HepG2 (cell line): ENCODE measurements around the gene SPATA12. TPM values are rescaled to one million over a fixed set of nuclear protein-coding genes. Genes with fewer than 3 reads are reported as not detected.

Experiments used
- ATAC-seq: fragments of 200-7000 bp; cut with Tn5 transposase; 3 replicates; pipeline ENCODE4 v1.9.1; 2020; ENCODE audit warnings: mild to moderate bottlenecking, moderate library complexity
- BruUV-seq: library from RNA; stranded (reverse); fragments of 400-500 nt; replicated peaks from 2 replicates; lab custom pipeline; 2021; lab: Mats Ljungman, UMichigan
- CTCF ChIA-PET: fragments of 300-600 bp; formaldehyde crosslinking; extraction: SDS; loops from one replicate; lab custom pipeline; 2021; ENCODE audit warnings: low total read pairs, inconsistent platforms, low intra/inter-chr PET ratio; lab: Yijun Ruan, JAX
- POLR2A ChIA-PET: fragments of 350-600 bp; sonication (Branson Sonifier 250); formaldehyde crosslinking; loops from one replicate; lab custom pipeline; 2020; ENCODE audit warnings: antibody characterized with exemption, inconsistent platforms; lab: Yijun Ruan, JAX
- DNase-seq: peaks from one replicate; pipeline ENCODE4 v3.0.0-alpha.2; 2015; ENCODE audit warnings: low spot score
- FAIRE-seq: peaks from 3 replicates; lab custom pipeline; 2011; peaks lifted over from hg19 to GRCh38; lab: Jason Lieb, UNC
- H2AFZ ChIP-seq: one replicate; pipeline ENCODE4 v1.6.1; 2011; ENCODE audit warnings: low read length, inconsistent platforms
- H3K27ac ChIP-seq: fragments of 300-600 bp; 3 replicates; pipeline ENCODE4 v1.8.0; 2011; ENCODE audit warnings: mixed run types, mild to moderate bottlenecking, mixed read lengths, low read length, inconsistent platforms; ENCODE audit not compliant: insufficient read depth; ENCODE audit errors: extremely low read length
- H3K27me3 ChIP-seq, 2 experiments: fragments of 200-600 bp in 1 of 2; 2 replicates in 1 of 2; 3 replicates in 1 of 2; pipeline versions ENCODE4 v1.6.0 to v1.8.0; 2011; ENCODE audit warnings: low read length in 2 of 2, mild to moderate bottlenecking in 2 of 2, moderate library complexity in 2 of 2, inconsistent platforms in 1 of 2; ENCODE audit not compliant: insufficient read depth in 2 of 2, control insufficient read depth in 1 of 2
- H3K36me3 ChIP-seq, 2 experiments: fragments of 200-600 bp in 1 of 2; replicated peaks in 1 of 2; 2 replicates in 1 of 2; 3 replicates in 1 of 2; pipeline versions ENCODE4 v1.5.1 to v1.8.0; 2011; ENCODE audit warnings: low read length in 2 of 2, inconsistent platforms in 1 of 2; ENCODE audit not compliant: insufficient read depth in 2 of 2, control insufficient read depth in 1 of 2
- H3K4me1 ChIP-seq: 2 replicates; pipeline ENCODE4 v1.5.1; 2012; ENCODE audit warnings: low read length, inconsistent platforms; ENCODE audit not compliant: insufficient read depth
- H3K4me2 ChIP-seq: 2 replicates; pipeline ENCODE4 v1.6.0; 2011; ENCODE audit warnings: low read depth, low read length, inconsistent platforms
- H3K4me3 ChIP-seq, 3 experiments: fragments of 200-600 bp in 1 of 3; sonication (generic), shearing (Covaris generic) in 1 of 3; replicated peaks in 1 of 3; 2 replicates each; pipeline ENCODE4 v1.5.1; 2011 to 2016; ENCODE audit warnings: low read length in 3 of 3, inconsistent platforms in 2 of 3, low read depth in 2 of 3, mild to moderate bottlenecking in 2 of 3, control low read depth in 1 of 3, mixed read lengths in 1 of 3; ENCODE audit not compliant: insufficient read depth in 1 of 3
- H3K79me2 ChIP-seq: one replicate; pipeline ENCODE4 v1.6.1; 2011; ENCODE audit warnings: low read length, inconsistent platforms; ENCODE audit not compliant: insufficient read depth
- H3K9ac ChIP-seq: 2 replicates; pipeline ENCODE4 v1.6.0; 2011; ENCODE audit warnings: mild to moderate bottlenecking, low read depth, low read length, inconsistent platforms; ENCODE audit not compliant: insufficient read depth
- H3K9me3 ChIP-seq: 2 replicates; pipeline ENCODE4 v1.5.1; 2012; ENCODE audit warnings: mild to moderate bottlenecking, low read length
- H4K20me1 ChIP-seq: 2 replicates; pipeline ENCODE4 v1.6.0; 2011; ENCODE audit warnings: inconsistent platforms, mild to moderate bottlenecking, low read length, moderate library complexity; ENCODE audit not compliant: insufficient read depth
- HNF4A ChIP-seq: sonication (generic); formaldehyde crosslinking; IDR thresholded peaks from 2 replicates; pipeline ENCODE4 v1.4.0; 2020; ENCODE audit warnings: missing genetic modification reagents
- MAFF ChIP-seq: IDR thresholded peaks from 2 replicates; pipeline ENCODE4 v1.6.1; 2011; ENCODE audit warnings: low read depth, low read length, improper control_type of control experiment
- MAFK ChIP-seq, 2 experiments: IDR thresholded peaks in 1 of 2; conservative IDR thresholded peaks in 1 of 2; 2 replicates each; pipeline ENCODE4 v1.6.1; 2011; ENCODE audit warnings: improper control_type of control experiment in 2 of 2, low read length in 2 of 2
- RFX1 ChIP-seq: fragments of 450-650 bp; IDR thresholded peaks from 2 replicates; pipeline ENCODE4 v1.6.1; 2017
- SAP130 ChIP-seq: IDR thresholded peaks from 2 replicates; pipeline ENCODE4 v1.6.1; 2016; ENCODE audit warnings: low read depth
- TEAD3 ChIP-seq: optimal IDR thresholded peaks from 2 replicates; pipeline ENCODE3; 2016; ENCODE audit warnings: borderline replicate concordance
- ZFP91 ChIP-seq: sonication (generic); formaldehyde crosslinking; IDR thresholded peaks from 2 replicates; pipeline ENCODE4 v1.9.0; 2022; ENCODE audit warnings: missing genetic modification reagents, mild to moderate bottlenecking, borderline replicate concordance
- ZNF652 ChIP-seq: IDR thresholded peaks from 2 replicates; pipeline ENCODE4 v1.6.1; 2016; ENCODE audit warnings: low read depth, borderline replicate concordance
- WGBS: methylation state at CpG from one replicate; pipeline ENCODE4 v1.1.6; 2017; ENCODE audit warnings: low lambda C conversion rate; 5-methylcytosine and 5-hydroxymethylcytosine counted together
- in situ Hi-C: cut with HindIII; loops from 2 replicates; pipeline ENCODE4 v1.10.0; 2017; ENCODE audit warnings: low pct_unique_long_range_greater_than_20kb; ENCODE audit not compliant: extremely low pct_ligation_motif_present
- intact Hi-C: fragments of 100-400 bp; cut with micrococcal nuclease; formaldehyde crosslinking; loops from one replicate; pipeline ENCODE4 v1.10.0; 2022; ENCODE audit not compliant: unreplicated experiment
- polyA plus RNA-seq, 8 experiments: library from polyadenylated mRNA; depleted of rRNA in 3 of 8; stranded (reverse) in 7 of 8; unstranded in 1 of 8; fragments of >200 nt; fragmentation: Illumina TruSeq in 4 of 8; extraction: Trizol in 4 of 8; gene quantifications; 2 replicates each; pipeline versions ENCODE4 v1.2.1 to v1.2.3, GENCODE V29; 2011 to 2016; ENCODE audit warnings: low read depth in 4 of 8, missing spikeins in 1 of 8, mixed read lengths in 1 of 8; ENCODE audit not compliant: insufficient read depth in 1 of 8
- total RNA-seq, 5 experiments: library from RNA; depleted of rRNA; stranded (reverse); fragments of >200 nt; fragmentation: Illumina TruSeq; extraction: Trizol; gene quantifications; 2 replicates each; pipeline ENCODE4 v1.2.3, GENCODE V29; 2016; ENCODE audit warnings: low read depth in 1 of 5
- TF ChIP-seq, protein P1 (sequence below): sonication (generic); formaldehyde crosslinking; IDR thresholded peaks from 2 replicates; pipeline ENCODE4 v1.5.0; 2020; ENCODE audit warnings: missing genetic modification reagents, mild to moderate bottlenecking, borderline replicate concordance

The SPATA12 gene
- total and polyA plus RNA-seq, 2 of the 13 experiments (the other 11 are each of a cell fraction or from before 2014, with no cell fraction given), result 0.09 to 0.25 TPM

DNA sequence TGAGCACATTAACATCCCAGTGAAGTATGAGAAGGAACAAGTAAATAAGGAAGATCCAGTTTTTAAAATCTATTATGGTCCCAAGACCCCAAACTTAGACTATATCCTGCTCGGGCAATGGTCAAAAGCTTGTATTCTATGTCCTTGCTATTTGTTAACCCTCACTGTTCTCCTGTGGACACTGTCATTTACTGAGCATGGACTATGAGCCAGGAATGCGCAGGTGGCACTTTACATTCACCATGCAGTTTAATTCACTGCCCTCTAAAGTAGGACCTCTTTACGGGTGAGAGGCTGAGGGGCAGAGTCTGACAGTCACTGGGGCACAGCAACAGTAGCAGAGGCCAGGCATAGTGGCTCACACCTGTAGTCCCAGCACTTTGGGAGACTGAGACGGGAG, 28.6 kb downstream of the SPATA12 start:
- TF ChIP-seq SAP130 (CRISPR knock-in tag) (0 out of 2 replicates have a peak, but pooled peaks have one; percentile 14), ZNF652 (CRISPR knock-in tag) (peak; percentile 88), MAFK (conservative IDR thresholded peaks at IDR 0.05 in 1 of 2, IDR thresholded peaks at IDR 0.05 in 1 of 2; ENCODE audit: low read length in 2 of 2) (0 out of 4 replicates have a peak, but pooled peaks have one; percentile 12 to 28), HNF4A (CRISPR knock-in tag) (peak; percentile 47; the same call in 1 of the 2 replicates), MAFF (0 out of 2 replicates have a peak, but pooled peaks have one; percentile 7), TEAD3 (peak; percentile 82), ZFP91 (CRISPR knock-in tag) (0 out of 2 replicates have a peak, but pooled peaks have one; percentile 49), RFX1 (no peak)
- TF ChIP-seq, protein P1, sequence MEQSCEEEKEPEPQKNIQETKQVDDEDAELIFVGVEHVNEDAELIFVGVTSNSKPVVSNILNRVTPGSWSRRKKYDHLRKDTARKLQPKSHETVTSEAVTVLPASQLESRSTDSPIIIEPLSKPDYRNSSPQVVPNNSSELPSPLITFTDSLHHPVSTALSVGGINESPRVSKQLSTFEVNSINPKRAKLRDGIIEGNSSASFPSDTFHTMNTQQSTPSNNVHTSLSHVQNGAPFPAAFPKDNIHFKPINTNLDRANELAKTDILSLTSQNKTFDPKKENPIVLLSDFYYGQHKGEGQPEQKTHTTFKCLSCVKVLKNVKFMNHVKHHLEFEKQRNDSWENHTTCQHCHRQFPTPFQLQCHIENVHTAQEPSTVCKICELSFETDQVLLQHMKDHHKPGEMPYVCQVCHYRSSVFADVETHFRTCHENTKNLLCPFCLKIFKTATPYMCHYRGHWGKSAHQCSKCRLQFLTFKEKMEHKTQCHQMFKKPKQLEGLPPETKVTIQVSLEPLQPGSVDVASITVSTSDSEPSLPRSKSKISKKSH (CRISPR knock-in tag), result no peak
- intact Hi-C loops (no loop called here), in situ Hi-C loops (loop anchor here (10.0 kb wide), 1 partner anchor 94 kb away; no protein-coding TSS in a partner anchor)
- H3K4me2 ChIP-seq, result peak overlapping the region; percentile 8; the same call in 1 of the 2 replicates
- peaks cover 45% of the 10 kb centered on the region for H3K4me1 ChIP-seq
- H3K79me2 ChIP-seq, result no peaks in the 10 kb centered on the region
- H4K20me1 ChIP-seq, result no peaks in the 10 kb centered on the region
- ChIA-PET POLR2A (no interaction called here), CTCF (no interaction called here)
- H2AFZ ChIP-seq, result no peak overlapping the region
- BruUV-seq, result no TSS peak
- FAIRE-seq, result peak; percentile 15
- ATAC-seq, result peak; percentile 86
- peak; percentile 40 for DNase-seq
- 4% methylated on average over 4 of the region's 4 CpGs for WGBS
- H3K36me3 ChIP-seq, result no peaks in the 10 kb centered on the region
- peaks cover under 1 to 2% of the 10 kb centered on the region in 2 experiments; a peak in 3 of 5 replicates for H3K27me3 ChIP-seq
- no peak overlapping the region for H3K27ac ChIP-seq
- no peak overlapping the region for H3K4me3 ChIP-seq
- no peaks in the 10 kb centered on the region for H3K9me3 ChIP-seq
- no peak overlapping the region for H3K9ac ChIP-seq
